SK-N-MC (cell line): ENCODE data around the gene PEX14.

Source experiments
- EZH2 ChIP-seq: fragments of 200-600 bp; sonication (generic); IDR thresholded peaks from one replicate; pipeline ENCODE4 v1.6.1; 2017; ENCODE audit warnings: antibody characterized with exemption
- FOXP2 ChIP-seq: optimal IDR thresholded peaks from 2 replicates; pipeline ENCODE3; 2011; ENCODE audit warnings: mild to moderate bottlenecking, moderate library complexity; ENCODE audit not compliant: insufficient read depth; ENCODE audit errors: extremely low read length, control extremely low read depth
- POLR2AphosphoS5 ChIP-seq: IDR thresholded peaks from 2 replicates; pipeline ENCODE4 v1.6.1; 2012; ENCODE audit warnings: mild to moderate bottlenecking, low read depth, low read length, borderline replicate concordance

DNA sequence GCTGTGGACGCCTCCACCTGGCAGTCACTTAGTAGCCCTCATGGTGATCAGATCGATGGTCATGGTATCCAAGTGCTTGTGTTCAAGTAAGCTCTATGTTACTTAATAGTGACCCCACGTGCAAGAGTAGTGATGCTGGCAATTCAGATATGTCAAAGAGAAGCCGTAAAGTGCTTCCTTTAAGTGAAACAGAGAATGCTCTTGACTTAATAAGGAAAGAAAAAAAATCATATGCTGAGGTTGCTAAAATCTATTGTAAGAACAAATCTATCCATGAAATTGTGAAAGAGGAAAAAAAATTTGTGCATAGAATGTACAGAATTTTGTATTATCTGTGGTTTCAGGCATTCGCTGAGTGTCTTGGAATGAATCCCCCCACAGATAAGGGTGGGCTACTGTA, 113.9 kb downstream of the PEX14 start:
- no peak; the same call in 1 of the 2 replicates for TF ChIP-seq POLR2AphosphoS5
- TF ChIP-seq EZH2, result no peak
- TF ChIP-seq FOXP2, result no peak
